Posterior cingulate gyrus (tissue), 11 donors: ENCODE measurements around the gene FBXO34.
"Not testable (repeated sequence)": the region's sequence is repeated elsewhere in the genome, so short reads cannot be mapped to it uniquely, and the experiment has no call there.

Experiments used
- DNase-seq, 10 donors: peaks; one replicate each; pipeline versions ENCODE4 v3.0.0 to v3.0.0-alpha.2; 2020 to 2021; ENCODE audit warnings: mixed read lengths in 3 of 10
- intact Hi-C: fragments of 100-400 bp; cut with DNase I; formaldehyde crosslinking; loops from one replicate; pipeline ENCODE4 v1.15.1; 2023

FBXO34 gene

DNA sequence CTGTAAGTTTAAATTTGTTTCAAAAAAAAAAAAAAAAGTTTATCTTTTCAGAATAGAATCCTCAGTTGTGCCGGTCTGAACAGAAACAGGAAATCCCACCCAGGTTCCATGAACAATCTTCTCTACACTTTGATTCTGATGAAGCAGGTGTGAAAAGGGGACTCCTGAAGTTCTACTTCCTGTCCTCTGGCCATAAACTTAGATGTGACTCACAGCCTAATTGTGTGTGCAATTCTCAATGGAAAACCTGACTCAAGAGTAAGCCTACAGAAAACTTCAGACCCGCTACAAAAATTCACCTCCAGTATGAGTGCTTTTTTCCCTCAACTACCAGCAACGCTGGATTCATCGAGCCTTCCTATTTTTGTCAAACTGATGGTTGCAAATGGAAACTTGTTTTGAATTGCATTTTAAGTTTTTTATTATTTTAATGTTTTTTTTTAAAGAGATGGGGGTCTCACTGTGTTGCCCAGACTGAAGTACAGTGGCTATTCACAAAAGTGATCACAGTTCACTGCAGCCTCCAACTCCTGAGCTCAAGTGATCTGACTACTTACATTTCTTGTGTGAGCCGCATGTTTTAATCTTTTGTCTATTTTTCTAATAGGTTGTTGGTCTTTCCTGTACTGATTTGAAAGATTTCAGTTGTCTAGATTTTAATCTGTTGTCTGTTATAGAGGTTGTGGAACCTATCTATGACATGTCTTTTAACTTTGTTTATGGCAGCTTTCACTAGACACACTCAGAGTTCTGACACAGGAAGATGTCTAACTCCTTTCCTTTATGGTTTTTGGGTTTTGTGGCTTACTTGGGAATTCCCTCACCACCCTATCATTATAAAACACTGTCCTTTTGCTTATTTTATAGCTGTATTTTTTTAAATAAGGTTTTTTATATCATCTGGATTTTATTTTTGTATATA lies 102.8 kb downstream of the FBXO34 start:
- no peak for DNase-seq
- intact Hi-C loops: no loop called here

DNA sequence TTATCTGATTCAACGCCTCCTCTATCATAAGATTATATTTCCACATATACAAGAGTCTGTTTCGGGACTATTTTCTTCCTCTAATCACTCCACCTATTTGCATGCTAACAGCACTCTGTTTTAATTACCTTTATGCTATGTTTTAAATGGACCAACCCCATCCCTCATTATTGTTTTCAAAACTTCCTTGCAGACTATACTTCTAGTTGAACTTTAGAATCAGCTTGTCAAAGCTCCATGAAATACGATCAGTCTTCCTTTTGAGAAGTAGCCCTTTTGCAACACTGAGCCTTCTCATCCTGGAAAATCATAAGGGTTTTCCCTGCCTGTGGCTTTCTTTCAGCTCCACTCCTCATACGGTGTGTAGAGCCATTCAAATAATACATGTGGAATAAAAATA lies 103.5 kb downstream of the FBXO34 start:
- intact Hi-C loops: no loop called here
- DNase-seq: no peak

DNA sequence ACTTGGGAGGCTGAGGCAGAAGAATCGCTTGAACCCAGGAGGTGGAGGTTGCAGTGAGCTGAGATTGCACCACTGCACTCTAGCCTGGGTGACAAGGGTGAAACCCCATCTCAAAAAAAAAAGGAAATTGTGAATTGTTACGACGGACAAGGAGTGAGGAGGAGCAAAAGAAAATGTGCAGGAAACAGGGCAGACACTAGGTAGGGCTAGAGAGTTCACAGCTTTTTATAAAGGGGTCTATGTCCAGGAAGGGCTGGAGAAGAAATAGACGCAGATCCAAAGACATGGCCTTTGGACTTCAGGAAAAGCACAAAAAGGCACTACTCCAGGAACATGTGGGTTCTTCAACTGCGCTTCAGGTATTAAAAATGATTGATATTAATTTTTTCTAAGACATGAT lies 106.0 kb downstream of the FBXO34 start:
- DNase-seq: no peak
- intact Hi-C loops: no loop called here

DNA sequence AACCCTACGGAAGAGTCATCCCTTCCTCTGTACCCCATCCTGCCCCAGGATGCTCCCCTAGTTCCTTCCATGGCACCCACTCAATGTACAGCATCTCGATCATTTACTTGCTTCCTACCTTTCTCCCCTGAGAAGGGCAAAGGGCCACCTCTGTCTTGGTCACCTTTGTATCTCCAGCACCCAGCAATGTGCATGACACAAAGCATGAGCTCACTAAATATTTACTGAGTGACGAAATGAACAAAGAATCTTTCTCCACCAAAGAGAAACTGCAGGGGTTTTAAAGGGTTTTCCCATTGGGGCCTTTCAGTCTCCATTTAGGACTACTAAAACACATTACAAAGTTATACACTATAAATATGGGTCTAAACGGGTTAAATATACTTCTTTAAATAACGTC lies 109.8 kb downstream of the FBXO34 start:
- no peak for DNase-seq
- intact Hi-C loops: no loop called here

DNA sequence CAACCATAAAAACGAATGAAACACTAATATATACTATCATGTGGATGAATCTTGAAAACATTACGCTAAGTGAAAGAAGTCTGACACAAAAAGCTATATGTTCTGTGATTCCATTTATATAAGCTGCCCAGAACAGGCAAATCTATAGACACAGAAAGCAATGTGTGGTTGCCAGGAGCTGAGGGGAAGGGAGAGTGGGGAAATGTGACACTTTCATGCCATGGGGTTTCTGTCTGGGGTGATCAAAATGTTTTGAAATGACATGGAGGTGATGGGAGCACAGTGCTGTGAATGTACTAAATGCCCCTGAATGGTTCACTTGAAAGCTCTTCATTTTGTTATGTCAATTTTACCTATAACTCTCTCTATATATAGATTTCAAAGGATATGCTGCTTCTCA lies 110.3 kb downstream of the FBXO34 start:
- intact Hi-C loops: no loop called here
- no peak for DNase-seq

DNA sequence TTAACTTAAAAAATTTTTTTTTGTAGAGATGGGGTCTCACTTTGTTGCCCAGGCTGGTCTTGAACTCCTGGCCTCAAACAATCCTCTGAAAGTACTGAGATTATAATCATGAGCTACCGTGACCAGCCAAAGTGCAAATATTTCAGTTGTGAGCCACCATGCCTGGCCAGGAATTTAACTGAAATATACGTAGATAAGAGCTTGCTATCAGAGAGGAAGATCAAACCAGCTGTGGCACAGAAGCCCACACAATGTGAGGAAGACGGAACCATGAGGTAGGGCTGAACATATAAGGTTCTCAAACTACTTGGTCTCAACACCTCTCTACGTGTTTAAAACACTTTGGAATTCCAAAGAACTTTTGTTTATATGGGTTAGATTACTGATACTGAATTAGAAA lies 111.3 kb downstream of the FBXO34 start:
- intact Hi-C loops: no loop called here
- no peak for DNase-seq

DNA sequence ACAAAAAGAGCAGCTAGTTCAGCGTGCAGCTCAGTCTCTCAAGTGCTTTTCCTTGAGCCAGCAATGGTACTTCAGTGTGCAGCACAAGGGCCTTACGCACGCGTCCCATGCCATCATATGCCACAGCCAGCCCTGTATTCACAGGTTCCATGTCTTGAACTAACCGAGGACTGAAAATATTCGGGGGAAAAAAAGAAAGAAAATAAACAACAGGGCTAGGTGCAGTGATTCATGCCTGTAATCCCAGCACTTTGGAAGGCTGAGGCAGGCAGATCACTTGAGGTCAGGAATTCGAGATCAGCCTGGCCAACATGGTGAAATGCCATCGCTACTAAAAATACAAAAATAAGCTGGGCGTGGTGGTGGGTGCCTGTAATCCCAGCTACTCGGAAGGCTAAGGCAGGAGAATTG lies 111.8 kb downstream of the FBXO34 start:
- DNase-seq, intact Hi-C loops: not testable (repeated sequence)

DNA sequence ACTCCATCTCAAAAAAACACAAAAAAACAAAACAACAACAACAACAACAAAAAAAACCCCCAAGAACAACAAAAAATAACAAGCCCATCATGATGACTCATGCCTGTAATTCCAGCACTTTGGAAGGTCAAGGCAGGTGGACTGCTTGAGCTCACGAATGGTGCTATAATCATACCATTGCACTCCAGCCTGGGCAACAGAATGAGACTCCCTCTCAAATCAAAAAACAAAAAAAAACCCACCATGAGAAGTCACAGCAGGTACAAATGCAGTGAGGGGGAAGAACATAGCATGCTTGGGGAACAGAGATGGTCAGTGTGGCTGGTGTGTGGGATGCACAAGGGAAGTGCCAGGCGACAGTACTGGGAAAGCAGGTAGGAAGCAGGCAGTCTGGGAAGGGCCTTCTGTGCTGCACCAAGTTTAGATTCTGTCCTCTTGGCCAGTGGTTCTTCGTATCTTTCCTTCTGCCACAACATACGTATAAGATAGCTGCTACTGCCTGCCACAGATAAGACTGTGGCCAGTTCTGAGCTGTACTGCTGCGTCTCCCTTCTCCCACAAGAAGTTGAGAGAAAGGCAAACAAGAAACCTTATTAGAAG lies 112.4 kb downstream of the FBXO34 start:
- intact Hi-C loops: no loop called here
- peak in 4 of 10 donors; percentile 27 to 87 (median 30) for DNase-seq

DNA sequence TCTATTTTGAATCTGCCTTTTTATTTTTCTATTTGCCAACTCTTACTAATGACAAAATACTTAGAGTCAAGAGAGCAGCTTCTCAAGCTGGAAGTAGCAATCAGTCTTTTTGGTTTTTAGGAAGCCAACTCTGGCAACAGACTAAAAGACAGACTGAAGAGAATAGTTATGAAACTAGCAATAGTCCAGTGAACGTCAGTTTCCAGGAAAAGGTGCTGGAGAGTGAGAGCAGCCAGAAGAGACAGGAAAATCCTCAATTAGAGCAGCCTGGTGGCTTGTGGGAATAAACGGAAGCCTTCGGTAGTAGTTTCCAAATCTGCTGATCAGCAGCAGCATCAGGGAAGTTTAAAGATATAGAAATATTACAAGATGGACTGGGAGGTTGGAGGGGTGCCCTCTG lies 113.3 kb downstream of the FBXO34 start:
- intact Hi-C loops: no loop called here

DNA sequence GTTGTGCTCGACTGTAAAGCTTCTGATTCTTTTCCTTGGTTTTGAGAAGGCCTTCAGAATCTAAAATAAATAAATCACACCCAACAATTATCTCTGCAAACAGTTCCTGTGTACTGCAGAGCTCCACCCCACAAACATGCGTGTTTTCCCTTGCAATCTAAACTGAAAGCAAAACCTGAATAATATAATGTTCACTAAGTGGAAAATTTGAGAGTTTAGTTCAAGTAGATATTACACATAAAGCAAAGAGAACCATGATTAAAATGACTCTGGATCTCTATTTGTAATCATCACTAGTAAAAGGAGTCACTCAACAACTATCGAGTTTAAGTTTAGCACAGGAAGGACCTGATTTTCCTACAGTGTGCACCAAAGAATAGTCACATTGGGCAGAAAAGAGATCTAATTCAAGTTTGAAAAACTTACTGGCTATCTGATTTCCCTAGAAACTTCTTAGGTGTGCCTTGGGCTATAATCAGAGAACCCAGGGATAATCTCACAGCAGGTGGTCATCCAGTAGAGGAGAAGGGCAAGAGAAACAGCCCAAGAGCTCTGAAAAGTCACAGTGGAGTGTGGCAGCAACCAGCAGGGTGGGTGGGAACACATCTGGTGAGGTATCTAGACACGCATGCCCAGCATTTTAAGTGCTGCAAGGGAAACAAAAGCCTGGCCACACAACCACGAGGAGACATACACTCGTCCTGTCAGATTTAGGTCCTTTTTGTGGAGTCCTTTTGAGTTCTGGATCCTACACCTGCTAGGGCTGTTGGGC lies 115.0 kb downstream of the FBXO34 start:
- intact Hi-C loops: no loop called here
- DNase-seq: no peak

More for the DNA sequence above, 113.3 kb downstream of the FBXO34 start:
- no peak for DNase-seq

DNA sequence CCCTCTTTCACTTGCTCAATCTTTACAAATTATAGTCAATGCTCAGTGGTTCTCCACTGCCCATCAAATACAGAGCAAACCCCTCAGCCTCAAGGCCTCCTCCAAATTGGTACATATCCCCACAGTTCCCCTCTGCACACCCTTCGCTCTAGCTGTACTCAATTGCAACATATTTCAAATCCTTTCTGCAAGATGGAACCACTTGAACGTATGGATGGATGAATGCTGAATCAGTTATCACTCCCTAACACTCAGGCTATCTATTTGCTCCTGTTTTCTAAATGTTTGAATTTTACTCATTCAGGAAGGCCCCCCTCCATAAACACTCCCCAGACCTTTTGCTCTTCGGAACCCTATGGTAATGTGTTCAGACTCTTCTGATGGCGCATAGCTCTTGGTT lies 115.9 kb downstream of the FBXO34 start:
- DNase-seq: no peak
- intact Hi-C loops: no loop called here

DNA sequence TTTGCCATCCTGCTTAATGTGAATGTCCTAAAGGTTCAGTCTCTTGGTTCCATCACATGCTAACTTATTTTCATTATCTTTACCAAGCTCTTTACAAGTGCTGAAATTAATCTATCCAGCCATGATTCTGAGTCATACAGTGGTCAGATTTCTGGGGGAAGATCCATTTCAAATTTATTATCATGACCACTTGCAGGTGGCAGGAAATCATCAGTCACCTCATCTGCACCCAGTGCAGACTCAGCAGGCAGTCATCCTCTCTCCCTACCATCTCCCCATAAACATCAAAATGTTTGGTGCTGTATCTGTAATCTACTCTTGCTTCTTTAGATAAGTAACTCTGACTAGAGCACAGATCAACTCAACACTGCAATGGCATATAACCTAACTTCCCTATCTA lies 116.9 kb downstream of the FBXO34 start:
- DNase-seq: no peak
- intact Hi-C loops: no loop called here

DNA sequence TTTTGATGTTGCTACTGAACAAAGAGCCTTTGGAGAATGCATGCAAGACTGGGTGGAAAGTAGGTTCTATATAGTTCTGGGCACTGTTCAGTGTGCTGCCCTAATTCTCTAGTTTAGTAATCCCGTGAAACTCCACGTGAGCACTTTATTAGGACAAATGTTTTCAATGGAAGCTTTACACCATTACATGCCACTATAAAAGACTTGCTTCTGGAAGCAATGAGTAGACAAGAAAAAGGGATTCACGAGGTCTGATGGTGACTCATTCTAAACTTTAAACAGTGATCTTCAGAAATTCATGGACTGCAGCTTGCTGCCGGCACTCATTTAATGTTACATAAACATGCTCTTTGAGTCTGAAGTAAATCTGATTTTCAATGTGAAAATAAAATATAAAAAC lies 118.1 kb downstream of the FBXO34 start:
- intact Hi-C loops: no loop called here
- DNase-seq: no peak

DNA sequence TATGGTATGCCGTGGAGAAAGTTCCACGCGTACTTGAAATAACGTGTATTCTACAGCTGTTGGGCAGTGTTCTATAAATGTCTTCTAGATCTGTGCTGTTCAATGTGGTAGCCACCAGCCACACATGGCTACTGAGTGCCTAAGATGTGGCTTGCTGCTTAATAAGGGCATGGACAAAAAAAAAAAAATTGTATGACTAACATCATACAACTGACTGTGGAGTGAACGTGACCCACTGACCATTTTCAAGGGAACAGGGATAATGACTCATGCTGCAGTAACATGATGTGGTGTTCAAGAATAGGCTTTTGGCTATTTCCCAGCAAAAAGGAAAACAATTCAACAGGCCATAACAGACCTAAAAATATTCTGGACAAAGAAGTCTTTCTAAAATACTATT lies 127.5 kb downstream of the FBXO34 start:
- no peak for DNase-seq
- intact Hi-C loops: no loop called here

DNA sequence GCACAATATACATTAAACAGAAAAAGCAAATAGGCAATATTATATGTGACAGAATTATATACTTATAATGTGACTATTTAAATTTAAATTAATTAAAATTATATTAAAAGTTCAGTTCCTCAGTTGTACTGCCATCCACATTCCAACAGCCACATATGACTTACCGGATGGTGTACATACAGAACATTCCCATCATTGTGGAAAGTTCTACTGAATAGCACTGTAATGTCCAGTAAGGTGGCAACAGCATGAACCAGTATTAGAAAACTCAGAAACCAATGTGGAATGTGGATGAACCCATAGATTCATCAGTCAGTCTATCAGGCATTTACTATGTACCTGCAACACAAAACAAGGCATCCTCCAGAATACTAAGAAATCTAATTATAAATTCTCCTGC lies 128.0 kb downstream of the FBXO34 start:
- intact Hi-C loops: no loop called here
- DNase-seq: no peak

DNA sequence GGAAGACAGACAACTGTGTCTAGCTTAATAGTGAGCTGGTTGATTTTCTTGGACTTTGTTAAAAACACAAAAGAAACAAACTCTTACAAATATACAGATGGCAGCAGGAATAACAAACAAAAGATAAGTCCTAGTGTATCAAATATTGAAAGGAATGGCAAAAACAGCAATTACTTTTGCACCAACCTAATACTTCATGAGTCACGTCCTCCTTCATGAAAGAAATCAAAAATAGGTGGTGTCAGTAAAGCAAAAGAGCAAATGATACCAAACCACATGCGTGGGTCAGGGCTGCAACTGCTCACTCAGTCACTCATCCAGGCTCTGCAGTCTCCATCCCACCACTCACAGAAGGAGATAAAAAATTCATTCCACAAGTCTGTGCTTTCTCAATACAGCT lies 128.6 kb downstream of the FBXO34 start:
- intact Hi-C loops: no loop called here
- DNase-seq: no peak

DNA sequence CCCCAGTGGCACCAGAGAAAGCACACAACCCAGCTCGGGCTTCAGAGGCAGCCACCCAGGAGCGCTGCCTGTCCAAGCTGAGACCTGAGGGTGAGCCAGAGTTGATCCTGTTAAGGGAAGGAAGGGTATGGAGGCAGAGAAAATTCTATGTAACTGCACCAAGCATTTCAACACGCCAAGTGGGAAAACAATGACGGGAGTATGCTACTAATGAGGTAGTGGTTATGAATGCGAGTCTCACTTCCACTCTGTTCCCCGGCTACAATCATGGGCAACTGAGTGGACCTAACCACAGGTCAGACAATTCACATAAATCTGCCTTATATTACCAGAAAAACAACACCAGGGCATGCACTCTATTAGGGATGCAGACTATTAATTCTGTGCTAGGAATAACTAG lies 130.5 kb downstream of the FBXO34 start:
- intact Hi-C loops: no loop called here
- no peak for DNase-seq
